DMS153 treated with DMSO at 0.1 percent for 48 hours (cell line): ENCODE data around the gene ERCC1.

ENCODE experiments used
- DNase-seq: peaks from one replicate; lab custom pipeline; 2025; ENCODE audit not compliant: unreplicated experiment; lab: John Stamatoyannopoulos, UW

Gene ERCC1

DNA sequence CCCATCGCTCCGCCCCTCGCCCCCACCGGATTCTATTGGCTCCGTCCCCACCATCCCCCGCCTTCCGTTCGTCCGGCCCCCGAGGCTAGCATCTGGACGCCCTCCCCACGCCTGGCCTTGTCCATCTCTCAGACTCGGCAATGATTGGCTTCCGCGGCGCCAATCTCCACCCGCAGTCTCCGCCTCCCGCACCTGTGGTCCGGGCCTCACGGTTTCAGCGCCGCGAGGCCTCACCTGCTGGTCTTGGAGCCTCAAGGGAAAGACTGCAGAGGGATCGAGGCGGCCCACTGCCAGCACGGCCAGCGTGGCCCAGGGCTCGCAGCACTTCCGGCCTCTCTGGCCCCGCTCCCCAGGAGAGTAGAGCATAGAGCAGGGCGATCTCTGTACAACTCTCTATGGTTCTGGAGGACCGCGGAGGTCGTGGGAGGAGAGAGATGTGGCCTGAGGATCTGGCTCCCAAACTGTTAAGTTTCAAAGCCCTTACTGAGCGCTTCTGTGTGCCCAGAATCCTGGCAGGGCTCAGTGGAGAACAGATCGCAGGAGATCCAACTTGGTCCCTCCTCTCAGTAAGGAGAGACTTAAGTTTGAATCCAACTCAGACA lies at the start of gene ERCC1:
TSS of gene ERCC1 (minus strand) at position 329 of the 602 bp plus-strand sequence. CDS start 543 bp downstream, outside the sequence.
- peak; percentile 94 for DNase-seq

DNA sequence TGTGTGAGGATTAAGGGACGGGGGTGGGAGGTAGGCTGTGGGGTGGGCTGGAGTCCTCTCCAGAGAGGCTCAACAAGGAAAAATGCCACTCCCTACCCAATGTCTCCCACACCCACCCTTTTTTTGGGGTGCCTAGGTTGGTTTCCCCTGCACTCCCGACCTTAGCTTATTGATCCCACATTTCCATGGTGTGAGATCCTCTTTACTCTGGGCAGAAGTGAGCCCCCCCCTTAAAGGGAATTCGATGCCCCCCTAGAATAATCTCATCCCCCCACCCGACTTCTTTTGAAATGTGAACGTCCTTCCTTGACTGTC lies 49.6 kb upstream of the ERCC1 start:
- DNase-seq = no peak

DNA sequence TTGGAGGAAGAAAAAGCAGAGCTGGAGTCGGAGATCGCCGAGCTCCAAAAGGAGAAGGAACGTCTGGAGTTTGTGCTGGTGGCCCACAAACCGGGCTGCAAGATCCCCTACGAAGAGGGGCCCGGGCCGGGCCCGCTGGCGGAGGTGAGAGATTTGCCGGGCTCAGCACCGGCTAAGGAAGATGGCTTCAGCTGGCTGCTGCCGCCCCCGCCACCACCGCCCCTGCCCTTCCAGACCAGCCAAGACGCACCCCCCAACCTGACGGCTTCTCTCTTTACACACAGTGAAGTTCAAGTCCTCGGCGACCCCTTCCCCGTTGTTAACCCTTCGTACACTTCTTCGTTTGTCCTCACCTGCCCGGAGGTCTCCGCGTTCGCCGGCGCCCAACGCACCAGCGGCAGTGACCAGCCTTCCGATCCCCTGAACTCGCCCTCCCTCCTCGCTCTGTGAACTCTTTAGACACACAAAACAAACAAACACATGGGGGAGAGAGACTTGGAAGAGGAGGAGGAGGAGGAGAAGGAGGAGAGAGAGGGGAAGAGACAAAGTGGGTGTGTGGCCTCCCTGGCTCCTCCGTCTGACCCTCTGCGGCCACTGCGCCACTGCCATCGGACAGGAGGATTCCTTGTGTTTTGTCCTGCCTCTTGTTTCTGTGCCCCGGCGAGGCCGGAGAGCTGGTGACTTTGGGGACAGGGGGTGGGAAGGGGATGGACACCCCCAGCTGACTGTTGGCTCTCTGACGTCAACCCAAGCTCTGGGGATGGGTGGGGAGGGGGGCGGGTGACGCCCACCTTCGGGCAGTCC lies 49.0 kb upstream of the ERCC1 start:
- DNase-seq = no peak

DNA sequence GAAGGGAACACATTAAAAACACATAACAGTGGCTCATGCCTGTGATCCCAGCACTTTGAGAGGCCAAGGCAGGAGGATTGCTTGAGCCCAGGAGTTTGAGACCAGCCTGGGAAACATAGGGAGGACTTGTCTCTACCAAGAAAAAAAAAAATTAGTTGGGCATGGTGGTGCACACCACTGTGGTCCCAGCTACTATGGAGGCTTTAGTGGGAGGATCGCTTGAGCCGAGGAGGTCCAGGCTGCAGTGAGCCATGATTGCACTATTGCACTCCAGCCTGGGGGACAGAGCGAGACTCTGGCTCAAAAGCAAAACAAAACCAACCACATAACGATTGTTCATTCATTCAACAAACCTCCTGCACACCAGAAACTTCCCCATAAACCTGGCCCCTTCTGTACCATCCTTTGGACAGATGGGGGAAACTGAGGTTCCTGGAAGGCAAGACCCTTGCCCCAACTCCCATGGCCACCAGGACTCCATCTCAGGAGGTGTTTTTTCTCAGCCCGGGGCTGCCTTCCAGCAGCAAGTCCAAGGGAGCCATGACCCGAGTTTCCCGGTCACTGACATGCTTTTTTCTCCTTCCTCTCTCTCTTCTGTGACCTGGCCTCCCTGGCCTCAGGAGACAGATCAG lies 48.3 kb upstream of the ERCC1 start:
- DNase-seq = no peak

DNA sequence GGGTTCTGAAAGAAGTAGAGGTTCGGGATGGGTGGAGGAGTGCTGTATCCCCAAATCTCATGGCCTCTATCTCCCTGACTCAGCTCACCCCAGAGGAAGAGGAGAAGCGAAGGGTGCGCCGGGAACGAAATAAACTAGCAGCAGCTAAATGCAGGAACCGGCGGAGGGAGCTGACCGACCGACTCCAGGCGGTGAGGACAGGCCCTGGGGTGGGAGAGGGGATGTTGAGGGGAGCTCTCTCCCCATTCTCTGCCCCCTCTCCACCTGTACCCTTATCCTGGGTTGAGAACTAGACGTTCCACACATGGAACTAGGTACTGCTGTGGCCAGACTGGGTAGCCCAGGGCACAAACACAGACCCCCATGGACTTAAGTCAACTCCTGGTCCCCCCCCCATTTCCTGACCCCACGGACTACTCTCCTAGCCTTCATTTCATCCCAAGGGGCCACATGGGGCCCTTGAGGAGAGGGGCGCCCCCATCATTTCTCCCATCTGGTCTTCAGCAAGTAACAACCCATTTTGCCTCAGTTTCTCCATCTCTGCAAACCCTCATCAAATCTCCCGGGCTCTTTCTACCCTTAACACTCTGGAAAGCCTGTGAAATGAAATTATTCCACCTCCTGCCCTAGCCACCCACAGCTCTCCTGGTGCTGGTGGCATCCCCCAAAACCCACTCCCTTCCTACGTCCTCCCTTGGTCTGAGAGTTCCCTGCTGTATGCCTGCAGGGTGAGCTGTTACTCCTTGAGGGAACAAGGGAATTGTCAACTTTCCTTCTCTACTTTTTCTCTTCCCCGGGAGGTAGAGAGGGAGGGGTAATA lies 47.6 kb upstream of the ERCC1 start:
- no peak for DNase-seq

DNA sequence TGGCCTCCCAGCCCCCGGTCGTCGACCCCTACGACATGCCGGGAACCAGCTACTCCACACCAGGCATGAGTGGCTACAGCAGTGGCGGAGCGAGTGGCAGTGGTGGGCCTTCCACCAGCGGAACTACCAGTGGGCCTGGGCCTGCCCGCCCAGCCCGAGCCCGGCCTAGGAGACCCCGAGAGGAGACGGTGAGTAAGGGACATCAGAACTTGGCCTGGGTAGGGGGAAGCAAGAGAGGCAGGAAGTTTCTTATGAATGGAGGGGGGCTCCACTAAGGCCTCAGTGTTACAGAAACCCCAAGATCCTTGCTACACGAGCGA lies 47.0 kb upstream of the ERCC1 start:
- DNase-seq = no peak

DNA sequence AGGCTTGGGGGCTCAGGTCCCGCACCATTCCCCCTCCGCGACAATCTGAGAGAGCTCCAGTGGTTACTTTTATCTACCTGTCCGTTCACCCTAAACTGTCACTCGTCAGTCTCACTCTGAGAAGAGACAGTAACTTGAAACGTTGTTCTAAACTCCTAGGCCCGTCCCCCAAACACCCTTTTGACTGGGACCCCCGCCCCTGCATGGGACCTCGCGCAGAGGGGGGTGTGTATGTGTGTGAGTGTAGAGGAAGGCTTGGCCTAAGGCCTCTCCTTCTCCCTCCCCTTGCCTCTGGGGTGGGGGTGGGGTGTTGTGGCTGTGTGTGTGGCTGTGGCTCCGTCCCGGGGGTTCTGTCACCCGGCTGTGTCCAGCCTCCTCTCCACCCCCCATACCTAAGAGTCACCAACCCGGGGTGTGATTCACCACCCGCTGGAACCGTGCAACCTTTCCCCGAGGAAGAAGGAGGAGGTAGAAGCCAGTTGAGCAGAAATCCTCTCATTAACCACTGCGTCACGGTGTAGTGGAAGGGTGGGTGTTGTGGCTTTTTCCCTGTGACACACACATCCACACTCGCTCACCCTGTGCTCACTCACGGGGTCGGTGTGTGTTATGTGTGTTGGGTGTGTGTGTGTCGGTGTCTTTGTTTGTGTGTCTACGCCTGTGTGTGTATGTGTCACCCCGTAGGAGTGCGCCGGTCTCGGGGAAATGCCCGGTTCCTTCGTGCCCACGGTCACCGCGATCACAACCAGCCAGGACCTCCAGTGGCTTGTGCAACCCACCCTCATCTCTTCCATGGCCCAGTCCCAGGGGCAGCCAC lies 46.4 kb upstream of the ERCC1 start:
- no peak for DNase-seq

DNA sequence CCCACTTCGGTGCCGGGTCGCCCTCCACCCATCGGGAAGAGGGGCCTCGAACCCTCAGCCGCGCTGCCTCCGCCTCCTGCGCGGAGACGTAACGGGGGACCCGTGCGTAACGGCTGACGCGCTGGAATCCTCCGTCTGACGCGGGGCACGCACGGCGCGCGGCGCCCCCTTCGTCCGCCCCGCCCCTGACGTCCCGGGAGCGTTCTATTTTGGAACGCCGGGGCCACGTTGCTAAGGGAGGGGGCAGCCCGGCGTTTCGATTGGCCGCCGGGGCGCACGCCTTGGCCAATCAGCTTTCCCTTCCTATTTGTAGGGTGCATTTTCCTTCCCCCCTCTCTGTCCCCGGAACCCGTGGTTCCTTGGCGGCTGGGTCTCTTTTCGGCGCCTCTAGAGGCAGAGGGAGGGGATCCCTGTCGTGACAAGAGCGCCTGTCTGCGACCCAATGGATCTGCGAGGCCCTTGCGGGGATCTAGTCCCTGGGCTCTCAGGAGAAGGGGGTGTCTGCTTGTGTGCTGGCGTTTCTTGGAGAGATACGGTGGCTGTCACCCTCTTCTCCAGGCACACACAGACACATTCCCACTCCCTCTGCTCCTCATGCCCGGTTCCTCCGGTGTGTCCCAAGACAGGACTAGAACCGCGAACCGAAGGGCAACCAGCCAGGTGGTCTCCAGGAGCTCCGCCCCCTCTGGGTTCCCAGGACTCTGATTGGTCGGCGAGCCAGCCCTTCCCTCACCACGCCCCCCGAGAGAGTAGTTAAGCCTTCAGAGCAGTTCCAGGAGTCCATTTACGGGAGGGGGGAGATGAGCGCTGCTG lies 45.6 kb upstream of the ERCC1 start:
- peak; percentile 82 for DNase-seq

DNA sequence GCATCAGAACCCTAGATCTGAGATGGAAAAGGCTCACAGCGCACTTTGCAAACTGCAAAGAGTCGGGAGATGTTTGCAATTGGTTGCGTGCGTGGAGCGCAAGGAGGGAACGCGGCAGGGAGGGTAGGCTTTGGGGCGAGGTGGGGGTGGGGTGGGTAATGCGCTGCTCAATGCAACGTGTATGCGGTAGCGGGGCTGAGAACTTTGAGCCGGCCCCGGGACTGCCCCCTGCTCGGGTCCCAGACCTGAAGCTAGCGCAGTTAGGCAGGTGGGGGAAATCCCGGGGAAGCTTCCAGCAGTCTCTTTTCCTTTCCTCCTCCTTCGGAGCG lies 45.0 kb upstream of the ERCC1 start:
- no peak for DNase-seq

DNA sequence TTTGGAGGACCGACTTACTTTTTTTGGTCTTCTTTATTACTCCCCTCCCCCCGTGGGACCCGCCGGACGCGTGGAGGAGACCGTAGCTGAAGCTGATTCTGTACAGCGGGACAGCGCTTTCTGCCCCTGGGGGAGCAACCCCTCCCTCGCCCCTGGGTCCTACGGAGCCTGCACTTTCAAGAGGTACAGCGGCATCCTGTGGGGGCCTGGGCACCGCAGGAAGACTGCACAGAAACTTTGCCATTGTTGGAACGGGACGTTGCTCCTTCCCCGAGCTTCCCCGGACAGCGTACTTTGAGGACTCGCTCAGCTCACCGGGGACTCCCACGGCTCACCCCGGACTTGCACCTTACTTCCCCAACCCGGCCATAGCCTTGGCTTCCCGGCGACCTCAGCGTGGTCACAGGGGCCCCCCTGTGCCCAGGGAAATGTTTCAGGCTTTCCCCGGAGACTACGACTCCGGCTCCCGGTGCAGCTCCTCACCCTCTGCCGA lies 44.5 kb upstream of the ERCC1 start:
- no peak for DNase-seq

DNA sequence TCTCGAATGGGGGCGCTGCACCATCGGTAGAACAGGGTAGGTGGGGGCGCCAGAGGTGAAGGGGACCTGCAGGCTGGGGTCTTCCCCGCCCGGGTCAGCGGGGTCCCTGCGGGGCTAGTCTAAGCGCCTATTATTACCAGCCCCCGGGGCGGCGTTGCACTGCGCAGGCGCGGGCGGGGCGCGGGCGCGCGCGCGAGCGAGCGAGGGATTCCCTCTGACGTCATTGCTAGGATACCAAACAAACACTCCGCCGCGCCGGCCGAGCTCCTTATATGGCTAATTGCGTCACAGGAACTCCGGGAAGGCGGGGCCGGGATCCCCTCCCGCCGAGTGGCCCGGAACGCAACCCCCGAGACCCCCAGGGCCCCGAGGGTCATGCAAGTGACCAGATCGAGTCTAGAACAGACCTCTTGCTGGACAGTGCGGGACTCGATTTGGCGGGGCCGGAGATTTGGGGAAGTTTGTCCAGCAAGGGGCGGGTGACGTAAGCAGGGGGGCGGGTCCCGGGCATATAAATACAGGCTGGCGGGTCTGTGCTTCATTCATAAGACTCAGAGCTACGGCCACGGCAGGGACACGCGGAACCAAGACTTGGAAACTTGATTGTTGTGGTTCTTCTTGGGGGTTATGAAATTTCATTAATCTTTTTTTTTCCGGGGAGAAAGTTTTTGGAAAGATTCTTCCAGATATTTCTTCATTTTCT lies 43.9 kb upstream of the ERCC1 start, which contains the start of gene FOSB:
TSS of gene FOSB (plus strand) at position 541 of the 703 bp plus-strand sequence. CDS start 591 bp downstream, outside the sequence.
- DNase-seq = peak; percentile 90

DNA sequence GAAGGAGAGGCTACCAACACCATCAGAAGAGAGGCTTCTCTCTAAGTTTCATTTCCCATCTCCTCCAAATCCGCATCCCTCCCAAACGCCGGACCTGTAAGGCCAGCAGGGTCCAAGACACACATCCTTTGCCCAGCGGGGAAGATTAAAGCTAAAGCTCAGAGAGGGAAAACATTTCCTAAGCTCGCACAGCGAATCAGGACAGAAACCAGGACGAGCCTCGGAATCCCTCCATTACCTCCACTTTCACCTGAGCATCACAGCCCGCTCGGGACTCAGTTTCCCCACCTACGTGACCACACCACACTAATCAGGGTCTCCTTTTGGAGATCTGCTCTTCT lies 43.4 kb upstream of the ERCC1 start:
- no peak for DNase-seq

DNA sequence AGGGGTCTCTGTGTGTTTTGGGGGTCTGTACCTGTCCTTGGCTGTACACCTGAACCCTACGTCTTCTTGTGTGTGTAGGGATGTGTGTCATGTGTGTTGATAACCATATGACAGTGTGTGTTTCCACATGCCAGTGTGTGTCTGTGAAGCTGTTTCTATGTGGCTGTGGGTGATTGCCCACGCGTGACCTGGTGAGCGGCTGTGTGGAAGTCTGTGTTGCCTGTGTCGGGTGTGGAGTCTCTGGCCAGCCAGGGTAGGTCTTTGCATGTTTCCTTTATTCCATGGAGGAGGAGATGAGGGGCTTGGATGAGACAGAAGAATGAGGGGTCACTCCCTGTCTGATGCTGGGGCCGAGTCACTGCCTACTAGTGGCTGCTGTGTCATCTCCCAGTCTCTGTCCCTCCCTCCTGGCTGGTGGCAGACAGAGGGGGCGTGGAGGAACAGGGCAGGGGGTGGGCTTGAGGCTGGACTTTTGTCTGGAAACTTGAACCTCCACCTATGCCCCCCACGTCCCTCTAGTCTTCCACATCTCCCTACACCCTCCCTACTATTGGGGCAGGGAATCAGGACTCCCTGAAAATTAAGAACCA lies 41.2 kb upstream of the ERCC1 start:
- no peak for DNase-seq

DNA sequence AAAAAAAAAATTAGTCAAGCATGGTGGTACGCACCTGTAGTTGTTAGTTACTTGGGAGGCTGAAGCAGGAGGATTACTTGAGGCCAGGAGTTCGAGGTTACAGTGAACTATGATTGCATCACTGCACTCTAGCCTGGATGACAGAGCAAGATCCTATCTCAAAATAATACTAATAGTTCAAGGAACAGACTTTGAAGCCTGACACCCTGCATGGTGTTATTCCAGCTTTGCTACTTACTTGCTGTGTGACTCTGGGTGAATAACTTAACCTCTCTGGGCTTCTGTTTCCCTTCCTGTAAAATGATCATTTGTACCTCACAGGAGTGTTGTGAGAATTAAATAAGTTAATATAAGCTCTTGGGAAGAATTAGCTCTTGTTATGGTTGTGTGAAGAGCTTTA lies 40.6 kb upstream of the ERCC1 start:
- no peak for DNase-seq

DNA sequence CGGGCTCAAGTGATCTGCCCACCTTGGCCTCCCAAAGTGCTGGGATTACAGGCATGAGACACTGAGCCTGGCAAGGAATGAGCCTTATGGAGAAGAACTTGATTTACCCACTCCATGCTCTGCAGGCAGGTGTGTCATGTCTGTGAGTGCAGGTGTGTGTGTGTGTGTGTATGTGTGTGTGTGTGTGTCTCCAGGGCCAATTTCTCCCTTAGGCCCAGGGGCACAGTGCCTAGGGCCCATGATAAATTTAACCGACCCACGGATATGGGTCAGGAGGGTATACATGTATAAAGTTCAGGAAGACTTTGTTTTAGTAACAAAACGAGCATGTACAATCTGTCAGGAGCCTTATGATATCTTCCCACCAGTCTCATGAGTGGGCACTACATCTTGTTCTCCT lies 39.5 kb upstream of the ERCC1 start:
- DNase-seq = no peak

DNA sequence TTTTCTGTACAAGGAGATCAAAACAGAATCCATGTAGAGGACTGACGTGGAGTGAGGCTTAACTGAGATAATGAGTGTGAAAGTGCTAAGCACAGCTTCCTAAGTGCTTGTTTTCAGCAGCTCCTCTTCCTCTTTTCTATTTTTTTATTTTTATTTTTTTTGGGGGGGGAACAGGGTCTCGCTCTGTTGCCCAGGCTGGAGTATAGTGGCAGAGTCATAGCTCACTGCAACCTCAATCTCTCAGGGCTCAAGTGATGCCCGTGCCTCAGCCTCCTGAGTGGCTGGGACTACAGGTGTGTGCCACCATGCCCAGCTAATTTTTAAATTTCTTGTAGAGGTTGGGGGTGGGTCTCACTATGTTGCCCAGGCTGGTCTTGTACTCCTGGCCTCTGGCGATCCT lies 38.5 kb upstream of the ERCC1 start:
- no peak for DNase-seq

DNA sequence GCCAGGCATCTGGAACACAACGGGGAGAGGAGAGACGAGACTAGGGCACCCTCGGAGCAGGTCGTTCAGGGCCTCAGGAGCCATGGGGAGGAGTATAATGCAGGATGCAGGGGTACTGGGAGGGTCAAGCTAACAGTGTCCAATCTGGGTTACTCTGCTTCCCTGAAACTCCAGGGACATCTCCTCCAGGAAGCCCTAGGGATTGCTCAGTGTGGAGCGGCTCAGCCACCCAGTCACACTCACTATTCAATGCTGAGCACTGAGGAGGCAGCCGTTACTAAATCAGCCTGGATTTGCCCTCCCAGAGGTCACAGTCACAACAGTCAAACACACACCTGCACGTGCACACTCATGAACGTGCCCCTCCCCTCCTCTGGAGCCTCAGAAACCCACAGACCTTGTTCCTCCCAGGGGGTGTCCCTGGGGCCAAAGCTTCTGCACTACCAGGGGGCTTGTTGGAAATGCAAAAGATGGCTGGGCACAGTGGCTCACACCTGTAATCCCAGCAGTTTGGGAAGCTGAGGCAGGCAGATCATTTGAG lies 37.2 kb upstream of the ERCC1 start:
- DNase-seq = no peak

DNA sequence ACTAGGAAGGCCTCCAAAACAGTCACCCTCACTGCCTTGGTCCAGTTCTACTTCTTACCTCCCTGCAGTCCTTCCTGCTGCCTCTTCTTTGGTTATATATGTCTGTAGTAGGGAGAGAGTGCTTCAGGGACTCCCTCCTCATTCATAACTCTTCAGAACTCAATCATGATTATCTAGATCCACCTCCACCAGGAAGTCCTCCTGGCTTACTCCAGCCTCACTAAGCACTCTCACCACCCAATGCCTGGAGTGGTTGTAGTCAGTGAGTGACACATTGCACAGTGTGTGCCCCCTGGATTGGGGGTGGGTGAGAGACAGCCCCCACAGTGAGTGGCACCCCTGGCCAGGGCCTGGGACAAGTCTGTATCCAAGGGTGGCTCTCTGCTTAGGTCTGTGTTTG lies 34.1 kb upstream of the ERCC1 start:
- no peak for DNase-seq

DNA sequence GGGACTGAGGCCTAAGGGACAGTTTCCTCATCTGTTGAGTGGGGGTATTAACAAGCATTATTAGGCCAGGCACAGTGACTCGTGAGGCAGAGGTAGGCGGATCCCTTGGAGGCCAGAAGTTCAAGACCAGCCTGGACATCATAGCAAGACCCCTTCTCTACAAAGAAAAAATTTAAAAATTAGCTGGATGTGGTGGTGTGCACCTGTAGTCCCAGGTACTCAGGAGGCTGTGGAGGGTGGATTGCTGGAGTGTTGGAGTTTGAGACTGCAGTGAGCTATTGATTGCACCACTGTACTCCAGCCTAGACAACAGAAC lies 32.7 kb upstream of the ERCC1 start:
- no peak for DNase-seq
